Stimulated activated CD4-positive, alpha-beta T cell treated with anti-CD3 and anti-CD28 coated beads, Interleukin-15, amount 100 ng/mL, for 24 hours (primary cell): ENCODE results near the gene TFDP1.

Source experiments
- DNase-seq: peaks from one replicate; pipeline ENCODE4 v3.0.0-alpha.2; 2020

The TFDP1 gene, protein sequence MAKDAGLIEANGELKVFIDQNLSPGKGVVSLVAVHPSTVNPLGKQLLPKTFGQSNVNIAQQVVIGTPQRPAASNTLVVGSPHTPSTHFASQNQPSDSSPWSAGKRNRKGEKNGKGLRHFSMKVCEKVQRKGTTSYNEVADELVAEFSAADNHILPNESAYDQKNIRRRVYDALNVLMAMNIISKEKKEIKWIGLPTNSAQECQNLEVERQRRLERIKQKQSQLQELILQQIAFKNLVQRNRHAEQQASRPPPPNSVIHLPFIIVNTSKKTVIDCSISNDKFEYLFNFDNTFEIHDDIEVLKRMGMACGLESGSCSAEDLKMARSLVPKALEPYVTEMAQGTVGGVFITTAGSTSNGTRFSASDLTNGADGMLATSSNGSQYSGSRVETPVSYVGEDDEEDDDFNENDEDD

DNA sequence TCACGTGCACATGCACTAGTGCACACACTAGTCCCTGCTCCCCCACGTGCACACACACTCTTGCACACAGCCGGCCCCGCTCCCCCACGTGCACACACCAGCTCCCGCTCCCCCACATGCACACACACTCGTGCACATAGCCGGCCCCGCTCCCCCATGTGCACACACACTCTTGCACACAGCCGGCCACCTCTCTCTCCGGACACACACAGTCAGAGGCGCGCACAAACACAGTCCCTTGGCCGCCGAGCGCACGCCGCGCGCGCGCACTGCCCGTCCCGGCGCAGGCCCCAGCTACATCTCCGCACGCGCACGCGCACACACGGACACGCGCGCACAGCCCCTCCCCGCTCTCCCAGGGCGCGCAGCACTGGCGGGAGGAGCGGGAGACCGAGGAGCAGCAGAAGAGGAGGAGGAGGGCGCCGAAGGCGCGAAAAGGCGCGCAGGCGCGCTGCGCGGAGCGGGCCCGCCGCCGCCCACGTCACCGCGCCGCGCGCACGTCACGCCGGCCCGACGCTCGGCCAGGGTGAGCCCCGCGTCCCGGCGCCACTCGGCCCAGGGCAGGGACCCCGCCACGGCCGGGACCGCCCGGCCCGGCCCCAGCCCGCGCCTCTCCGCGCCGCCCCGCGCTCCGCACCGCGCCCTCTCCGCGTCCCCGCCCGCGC, at the start of gene TFDP1:
Gene TFDP1, plus strand, starts transcription at position 549 of the 665 bp plus-strand sequence. CDS start 1,085 bp downstream, outside the sequence.
- DNase-seq: peak; percentile 93

DNA sequence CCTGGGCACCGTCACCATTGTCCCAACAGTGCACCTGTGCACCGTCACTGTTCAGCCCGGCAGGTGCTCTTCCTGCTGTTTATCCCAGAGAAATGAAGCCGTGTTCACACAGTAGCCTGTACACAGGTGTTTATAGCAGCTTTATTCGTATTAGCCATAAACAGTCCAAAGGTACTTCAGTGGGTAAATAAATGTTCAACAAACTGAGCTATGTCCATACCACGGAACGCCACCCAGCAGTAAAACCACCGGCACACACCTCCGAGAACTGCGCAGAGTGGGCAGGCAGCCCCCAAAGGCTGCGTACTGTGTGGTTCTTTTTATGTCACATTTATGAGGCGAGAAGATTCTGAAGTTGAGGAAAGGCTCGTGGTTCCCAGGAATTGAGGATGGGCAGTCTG, 49.2 kb upstream of the TFDP1 start:
- no peak for DNase-seq

DNA sequence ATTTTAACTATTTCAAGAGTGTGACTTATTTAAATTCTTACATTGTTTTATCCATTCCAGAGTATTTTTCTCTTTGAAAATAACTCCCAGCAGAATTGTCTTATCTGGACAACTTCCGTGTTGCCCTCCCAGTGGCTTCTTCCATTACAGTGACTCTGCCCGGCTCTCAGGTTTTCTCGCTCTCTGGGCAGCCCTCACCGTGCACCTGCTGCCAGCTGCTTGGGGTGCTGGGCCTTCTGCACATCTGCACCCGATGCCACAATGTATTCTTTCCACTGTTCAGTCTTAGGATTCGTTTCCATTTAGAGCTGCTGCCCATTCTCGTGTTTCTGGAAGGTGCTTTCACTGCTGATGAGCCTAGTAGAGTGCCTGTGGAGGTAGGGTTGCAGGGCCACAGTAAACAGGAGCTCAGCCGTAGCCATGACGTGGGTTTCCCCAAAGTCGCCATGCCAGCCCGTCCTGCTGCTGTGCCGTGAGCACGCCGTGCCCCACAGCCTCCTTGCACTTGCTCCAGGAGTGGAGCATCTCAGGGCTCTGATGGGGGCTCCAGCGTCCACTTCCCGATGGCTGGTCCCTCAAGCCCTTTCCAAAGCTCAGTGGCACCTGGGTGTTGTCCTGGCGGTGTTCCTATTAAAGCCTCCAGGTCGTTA, 48.0 kb upstream of the TFDP1 start:
- no peak for DNase-seq

DNA sequence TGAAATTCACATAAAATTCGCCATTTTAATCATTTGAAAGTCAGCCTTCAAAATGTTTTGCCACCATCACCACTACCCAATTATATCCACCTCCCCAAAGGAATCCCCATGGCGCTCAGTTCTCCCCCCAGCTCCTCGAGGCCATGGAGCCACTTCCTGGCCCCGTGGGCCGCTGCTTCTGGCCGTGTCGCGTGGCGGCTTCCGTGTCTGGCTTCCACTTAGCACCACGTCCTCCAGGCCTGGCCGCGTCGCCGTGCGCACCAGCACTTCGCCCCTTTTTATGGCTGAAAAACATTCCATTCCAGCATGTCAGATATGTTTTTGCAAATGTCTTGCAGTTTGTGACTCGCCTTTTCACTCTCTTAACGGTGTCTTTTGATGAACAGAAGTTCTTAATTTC, 47.3 kb upstream of the TFDP1 start:
- DNase-seq: no peak

DNA sequence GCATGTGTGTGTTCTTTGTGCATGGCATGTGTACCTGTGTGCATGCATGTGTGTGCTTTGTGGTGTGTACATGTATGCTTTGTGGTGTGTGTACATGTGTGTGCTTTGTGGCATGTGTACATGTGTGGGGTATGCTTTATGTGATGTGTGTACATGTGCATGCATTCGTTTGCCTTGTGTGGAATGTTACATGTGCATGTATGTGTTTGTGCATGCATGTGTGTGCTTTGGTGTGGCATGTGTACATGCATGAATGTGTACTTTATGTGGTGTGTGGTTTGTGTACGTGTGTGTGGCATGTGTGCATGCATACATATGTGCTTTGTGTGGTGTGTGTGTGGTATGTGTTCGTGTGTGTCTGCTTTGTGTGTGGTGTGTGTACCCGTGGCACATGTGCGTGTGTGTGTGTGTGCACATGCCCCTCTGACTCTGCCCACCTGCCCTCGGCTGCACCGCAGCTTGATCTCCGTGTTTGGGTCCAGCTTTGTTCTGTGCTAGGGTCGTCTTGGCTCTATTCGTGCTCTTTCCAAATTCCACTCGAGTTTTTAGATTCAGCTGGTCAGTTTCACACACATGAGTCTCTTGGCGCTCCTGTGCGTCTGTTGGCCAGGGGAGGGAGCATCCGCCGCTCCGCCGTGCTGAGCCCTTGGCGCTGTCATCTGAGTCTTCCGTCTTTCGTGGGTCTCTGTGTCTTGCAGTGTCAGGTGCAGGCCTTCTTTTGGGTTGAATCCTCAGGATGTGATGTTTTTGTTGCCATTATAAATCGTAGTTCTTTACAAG, 46.5 kb upstream of the TFDP1 start:
- DNase-seq: no peak

DNA sequence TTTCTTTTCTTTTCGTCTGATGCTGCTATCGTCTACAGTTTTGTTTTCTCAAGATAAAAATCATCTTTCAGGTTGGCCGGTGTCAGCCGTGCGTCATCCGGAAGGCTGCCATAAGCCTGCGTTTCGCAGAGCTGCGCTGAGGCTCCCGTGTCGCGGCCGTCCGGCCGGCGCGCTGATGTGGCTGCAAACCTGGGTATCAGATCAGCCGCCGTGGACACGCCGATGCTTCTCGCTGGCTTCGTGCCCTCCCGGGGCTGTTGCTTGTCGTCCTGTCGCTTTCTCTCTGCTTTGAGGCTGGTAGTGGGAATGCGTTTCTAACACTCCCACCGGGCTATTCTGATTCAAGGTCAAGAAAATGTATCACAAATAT, 45.9 kb upstream of the TFDP1 start:
- DNase-seq: no peak

DNA sequence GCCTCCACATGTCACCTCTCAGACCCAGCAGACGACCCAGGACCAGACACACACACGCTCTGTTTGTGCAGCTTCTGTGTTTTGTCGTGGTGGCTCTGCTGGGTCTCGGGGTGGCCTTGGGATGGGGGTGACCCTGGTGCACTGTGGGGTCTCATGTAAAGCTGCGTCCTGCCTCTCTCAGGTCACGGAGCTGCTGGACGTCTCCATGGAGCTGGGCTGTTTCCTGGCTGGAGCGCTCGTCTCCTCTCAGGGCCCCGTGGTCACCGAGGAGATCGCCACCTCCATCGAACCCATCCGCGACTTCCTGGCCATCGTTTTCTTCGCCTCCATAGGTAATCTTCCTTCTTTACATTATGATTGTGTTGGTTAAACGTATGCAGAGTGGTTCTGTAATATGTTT, 45.4 kb upstream of the TFDP1 start:
- no peak for DNase-seq

DNA sequence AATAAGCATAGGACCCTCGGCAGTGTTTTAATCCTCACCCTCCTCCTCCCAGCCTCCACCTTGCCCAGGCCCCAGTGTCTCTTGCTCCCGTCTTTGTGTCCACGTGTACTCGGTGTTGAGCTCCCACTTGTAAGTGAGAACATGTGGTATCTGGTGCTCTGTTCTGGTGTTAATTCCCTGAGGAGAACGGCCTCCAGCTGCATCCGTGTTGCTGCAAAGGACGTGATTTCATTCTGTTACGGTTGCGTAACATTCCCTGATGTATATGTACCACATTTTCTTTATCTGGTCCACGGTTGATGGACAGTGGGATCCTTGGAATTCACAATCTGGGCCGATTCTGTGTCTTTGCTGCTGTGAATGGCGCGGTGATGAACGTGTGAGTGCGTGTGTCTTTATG, 44.7 kb upstream of the TFDP1 start:
- DNase-seq: no peak

DNA sequence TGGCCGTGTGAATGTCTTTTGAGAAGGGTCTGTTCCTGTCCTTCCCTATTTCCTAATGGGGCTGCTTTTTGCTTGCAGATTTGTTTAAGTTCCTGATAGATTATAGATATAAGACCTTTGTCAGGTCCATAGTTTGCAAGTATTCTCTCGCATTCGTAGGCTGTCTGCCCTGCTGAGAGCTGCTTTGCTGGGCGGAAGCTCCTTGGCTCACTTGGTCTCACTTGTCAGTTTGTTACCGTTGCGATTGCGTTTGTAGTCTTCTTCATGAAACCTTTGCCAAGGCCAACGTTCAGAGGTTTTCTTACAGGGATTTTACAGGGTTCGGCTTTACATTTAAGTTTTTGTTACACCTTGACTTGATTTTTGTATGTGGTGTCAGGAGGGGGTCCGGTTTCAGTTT, 44.0 kb upstream of the TFDP1 start:
- DNase-seq: no peak

DNA sequence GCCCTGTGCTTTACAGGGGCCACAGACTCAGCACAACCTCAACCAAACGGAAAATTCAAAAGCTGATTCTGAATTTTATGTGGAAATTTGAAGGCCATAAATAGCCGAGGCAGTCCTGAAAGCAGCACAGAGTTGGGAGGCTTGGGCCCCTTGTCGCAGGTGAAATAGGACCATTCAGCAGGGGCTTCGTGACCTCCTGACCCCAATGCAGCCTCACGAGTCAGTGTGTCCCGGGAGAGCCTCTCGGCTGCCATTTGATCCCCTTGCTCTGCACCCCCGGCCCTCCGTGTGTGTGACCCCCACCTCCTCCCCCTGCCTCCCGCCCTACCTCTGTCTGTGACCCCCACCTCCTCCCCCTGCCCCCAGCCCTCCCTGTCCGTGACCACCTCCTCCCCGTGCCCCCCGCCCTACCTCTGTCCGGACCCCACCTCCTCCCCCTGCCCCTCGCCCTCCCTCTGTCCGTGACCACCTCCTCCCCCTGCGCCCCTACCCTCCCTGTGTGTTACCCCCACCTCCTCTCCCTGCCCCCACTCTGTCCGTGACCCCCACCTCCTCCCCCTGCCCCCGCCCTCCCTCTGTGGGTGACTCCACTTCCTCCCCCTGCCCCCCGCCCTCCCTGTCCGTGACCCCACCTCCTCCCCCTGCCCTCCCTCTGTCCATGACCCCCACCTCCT, 41.7 kb upstream of the TFDP1 start:
- DNase-seq: no peak

DNA sequence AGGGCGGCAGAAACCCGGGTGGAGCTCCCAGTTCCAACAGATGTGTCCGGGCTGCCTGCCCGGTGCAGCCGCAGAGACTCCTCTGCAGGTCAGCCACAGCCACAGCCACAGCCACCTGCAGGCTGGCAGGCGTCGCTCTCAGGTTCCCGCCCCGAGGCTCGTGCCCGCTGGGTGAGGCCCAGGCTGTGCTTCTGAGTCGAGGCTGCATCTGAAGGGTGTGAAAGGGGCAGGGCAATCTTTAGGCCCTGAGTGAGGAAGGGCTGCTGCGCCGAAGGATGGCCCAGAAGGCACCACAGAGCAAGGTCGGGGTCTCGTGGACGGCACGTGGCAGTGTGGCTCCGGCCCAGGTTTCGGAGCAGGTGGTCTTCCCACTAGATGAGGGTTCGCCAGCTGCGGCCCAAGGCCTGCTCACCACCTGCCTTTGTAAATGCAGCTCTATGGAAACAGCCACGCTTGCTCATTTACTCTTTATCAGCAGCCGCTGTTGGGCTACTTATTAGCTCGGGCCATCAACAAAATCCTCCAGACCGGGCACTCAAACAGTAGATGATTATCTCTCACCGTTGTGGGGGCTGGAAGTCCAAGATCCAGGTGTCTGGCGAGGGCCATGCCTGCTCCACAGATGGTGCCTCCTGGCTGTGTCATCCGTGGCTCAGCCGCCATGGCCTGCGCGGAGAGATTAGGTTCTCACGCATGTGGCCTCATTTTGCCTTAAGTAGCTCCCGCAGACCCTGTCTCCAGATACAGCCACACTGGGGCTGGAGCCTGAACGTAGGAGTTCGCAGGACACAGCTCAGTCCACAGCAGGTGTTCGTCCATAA, 40.3 kb upstream of the TFDP1 start:
- DNase-seq: no peak

DNA sequence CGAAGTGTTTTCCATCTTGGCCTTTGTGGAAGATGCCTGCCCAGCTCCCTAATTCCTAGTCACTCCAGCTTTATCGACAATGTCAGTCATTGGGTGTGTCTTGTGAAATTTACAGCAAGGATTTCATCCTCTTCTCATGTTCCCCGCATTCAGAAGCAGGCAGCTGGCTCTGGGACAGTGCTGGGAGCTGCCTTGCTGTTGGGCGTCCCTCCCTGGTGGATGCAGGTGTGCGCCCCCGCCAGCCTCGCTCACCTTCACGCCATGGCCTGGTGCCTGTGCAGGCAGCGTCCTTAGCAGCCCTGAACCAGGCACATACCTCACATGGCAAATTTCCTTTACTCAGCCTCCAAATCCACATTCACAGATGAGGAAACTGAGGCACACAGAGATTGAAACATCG, 39.7 kb upstream of the TFDP1 start:
- DNase-seq: no peak

DNA sequence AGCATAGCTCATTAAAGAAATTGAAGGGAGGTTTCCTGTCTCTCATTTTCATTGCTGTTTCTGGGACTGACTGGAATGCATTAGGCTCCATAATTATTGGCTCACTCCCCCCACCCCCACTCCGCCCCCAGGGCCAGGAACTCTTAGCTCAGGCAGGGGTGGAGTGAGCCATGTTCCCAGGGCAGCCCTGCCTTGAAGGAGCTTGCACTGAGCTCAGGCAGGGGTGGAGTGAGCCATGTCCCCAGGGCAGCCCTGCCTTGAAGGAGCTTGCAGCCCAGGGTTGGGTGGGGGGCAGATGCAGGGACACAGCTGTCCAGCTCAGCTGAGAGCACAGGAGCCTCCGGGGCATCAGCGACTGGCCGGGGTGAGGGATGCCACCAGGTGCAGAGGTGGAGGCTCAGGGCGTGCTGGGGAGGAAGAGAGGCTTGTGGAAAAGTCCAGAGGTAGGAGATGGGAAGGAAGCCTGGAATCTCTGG, 39.1 kb upstream of the TFDP1 start:
- no peak for DNase-seq

DNA sequence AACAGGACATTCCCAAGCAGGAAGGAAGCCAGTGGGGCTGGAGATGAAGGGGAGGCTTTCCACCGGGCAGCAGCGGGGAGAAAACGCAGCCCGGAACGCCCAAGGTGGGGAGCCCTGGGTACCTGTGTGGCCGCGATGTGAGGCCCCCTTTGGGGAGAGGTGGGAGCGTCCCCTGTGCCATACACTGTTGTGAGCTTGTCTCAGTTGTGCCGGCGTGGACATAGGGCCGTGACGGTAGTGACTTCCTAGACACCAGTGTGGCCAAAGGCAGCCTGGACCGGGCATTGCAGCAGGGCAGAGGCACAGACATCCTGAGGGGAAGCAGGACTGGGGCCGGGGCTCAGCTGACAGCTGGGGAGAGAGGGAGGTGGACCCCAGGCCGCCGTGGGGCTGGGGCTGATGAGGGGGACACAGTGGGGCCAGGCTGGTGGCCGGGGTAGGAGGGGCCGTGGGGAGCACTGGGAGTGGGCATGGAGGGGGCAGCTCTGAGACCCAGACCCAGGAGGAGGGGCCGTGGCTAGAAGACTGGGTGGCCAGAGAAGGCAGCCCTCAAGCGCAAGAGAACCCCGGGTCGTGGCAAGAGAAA, 38.5 kb upstream of the TFDP1 start:
- no peak for DNase-seq

DNA sequence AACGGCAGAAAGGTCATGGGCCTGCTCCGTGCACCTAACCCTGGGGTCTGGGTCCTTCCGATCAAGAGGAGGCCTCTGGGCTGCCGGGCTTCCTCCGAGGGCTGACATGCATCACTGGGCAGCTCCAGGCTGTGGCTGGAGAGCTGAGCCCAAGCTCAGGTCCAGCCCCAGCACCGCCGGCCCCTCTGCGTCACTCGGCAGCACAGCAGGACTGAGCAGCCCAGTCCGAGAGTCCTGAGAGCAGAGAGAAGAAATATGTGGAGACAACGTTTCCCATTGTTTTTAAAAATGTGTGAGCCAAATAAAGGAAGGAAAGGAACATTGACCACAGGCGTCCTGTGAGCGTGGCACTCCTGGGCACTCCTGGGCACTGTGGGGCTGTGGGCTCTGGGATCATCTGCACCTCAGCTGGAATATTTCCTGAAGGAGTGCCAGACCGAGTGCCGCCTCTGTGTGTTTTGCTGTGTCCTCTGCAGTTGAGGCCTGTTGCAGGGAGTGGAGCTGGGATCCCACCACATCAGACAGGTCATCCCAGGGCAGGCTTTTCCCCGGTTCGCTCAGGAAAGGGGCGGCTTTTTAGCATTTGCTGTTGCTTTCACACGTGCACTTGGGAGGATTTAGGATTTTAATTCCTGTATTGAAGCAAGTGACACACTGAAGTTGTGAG, 37.8 kb upstream of the TFDP1 start:
- no peak for DNase-seq

DNA sequence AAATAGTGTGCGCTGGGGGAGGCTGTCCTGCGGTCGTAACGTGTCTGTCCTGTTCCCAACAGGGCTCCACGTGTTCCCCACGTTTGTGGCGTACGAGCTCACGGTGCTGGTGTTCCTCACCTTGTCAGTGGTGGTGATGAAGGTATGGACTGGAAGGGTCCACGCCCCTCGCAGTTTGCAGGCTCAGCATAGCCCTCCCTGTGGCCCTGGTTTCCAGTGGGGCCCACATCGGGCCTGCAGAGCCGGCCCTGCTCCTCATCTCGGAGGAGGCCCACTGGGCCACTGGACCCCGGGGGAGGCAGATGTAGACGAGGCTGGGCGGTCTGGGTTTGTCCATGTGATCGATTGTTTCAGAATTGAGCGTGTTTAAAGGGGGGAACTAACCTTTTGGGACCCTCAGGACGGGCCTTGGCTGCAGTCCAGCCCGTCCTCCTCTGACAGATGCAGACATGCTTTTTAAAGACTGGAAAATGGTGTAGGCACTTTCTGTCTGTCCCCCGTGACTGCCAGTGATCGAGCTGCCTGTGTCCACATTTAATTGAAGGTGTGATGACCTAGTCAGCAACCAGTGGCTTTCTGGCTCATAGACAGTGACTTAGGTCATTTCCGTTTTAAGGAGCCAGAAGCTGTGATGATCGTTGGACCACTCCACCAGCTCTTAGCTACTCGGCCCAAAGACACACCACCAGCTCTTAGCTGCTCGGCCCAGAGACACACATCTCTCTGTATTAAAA, 37.1 kb upstream of the TFDP1 start:
- DNase-seq: no peak

DNA sequence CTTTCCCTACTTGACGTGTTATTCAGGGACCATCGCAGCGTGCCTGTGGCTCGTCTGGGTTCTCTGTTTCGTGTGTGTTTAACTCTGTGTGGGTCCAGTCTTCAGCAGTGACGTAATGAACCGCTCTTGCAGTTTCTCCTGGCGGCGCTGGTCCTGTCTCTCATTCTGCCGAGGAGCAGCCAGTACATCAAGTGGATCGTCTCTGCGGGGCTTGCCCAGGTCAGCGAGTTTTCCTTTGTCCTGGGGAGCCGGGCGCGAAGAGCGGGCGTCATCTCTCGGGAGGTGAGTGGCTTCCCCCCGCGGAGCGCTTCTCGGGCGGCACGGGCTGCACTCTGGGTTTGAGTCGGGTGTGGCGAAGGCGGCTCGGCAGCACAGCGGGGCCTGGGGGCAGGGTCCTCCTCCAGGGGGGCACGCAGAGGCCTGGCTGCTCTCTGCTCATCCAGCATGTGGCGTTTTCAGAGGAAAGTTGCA, 36.3 kb upstream of the TFDP1 start:
- no peak for DNase-seq

DNA sequence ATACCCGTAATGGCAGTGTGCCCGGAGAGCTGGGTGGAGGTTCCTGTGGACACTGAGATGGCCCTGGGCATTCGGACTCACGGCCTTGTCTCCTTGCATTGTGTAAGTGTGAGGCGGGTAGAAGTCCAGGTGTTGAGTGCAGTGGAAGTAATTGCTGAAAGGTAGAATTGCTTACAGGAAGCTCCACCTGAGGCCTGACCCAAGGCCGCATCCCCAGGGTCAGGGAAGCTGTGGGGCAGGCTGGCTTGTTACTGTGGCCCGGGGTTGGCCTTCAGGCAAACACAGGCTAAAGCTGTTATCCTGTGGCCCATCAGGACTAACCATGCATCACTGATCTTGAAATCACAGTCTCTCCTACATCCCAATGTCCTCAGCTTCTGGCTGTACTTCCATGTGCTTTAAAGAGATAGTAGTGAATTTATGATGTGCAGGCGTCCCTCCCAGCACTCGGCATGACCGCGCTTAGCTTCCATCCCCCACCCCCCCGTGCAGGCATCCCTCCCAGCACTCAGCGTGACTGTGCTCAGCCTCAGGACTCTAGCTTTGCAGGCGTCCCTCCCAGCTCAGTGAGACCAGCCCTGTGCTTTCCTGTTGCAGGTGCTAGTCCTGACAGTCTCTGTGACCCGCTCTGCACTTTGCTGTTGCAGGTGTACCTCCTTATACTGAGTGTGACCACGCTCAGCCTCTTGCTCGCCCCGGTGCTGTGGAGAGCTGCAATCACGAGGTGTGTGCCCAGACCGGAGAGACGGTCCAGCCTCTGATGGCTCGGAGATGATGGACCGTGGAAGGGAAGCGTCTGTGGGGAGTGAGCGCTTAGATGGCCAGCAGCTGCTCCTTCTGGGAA, 35.6 kb upstream of the TFDP1 start:
- no peak for DNase-seq

DNA sequence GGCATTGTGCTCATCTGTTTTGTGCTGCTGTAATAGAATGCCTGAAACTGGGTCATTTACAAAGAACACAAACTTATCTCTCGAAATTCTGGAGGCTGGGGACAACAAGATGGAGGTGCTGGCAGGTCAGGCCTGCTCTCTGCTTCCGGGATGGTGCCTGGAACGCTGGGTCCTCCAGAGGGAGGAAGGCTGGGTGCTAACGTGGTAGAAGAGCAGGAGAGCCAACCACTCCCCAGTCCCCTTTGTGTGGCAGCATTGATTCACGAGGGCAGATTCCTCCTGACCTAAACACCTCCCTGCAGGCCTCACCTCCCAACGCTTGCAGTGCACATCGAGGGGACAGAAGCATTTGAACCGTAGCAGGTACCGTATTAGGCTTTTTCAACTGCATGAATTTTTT, 34.1 kb upstream of the TFDP1 start:
- DNase-seq: no peak
